Inflammatory macrophage (primary cell): ENCODE measurements around the gene ACSS1.
"Not testable (repeated sequence)": the region's sequence is repeated elsewhere in the genome, so short reads cannot be mapped to it uniquely, and the experiment has no call there.

ENCODE experiments used
- DNase-seq, 2 donors: peaks; one replicate each; pipeline ENCODE4 v3.0.0-alpha.2; 2020 to 2022

Gene ACSS1

GRCh38 chr20:25009218-25010145 is 48.5 kb downstream of the ACSS1 start:
- no peak for DNase-seq

GRCh38 chr20:25008388-25009217 is 49.3 kb downstream of the ACSS1 start:
- no peak for DNase-seq

DNA sequence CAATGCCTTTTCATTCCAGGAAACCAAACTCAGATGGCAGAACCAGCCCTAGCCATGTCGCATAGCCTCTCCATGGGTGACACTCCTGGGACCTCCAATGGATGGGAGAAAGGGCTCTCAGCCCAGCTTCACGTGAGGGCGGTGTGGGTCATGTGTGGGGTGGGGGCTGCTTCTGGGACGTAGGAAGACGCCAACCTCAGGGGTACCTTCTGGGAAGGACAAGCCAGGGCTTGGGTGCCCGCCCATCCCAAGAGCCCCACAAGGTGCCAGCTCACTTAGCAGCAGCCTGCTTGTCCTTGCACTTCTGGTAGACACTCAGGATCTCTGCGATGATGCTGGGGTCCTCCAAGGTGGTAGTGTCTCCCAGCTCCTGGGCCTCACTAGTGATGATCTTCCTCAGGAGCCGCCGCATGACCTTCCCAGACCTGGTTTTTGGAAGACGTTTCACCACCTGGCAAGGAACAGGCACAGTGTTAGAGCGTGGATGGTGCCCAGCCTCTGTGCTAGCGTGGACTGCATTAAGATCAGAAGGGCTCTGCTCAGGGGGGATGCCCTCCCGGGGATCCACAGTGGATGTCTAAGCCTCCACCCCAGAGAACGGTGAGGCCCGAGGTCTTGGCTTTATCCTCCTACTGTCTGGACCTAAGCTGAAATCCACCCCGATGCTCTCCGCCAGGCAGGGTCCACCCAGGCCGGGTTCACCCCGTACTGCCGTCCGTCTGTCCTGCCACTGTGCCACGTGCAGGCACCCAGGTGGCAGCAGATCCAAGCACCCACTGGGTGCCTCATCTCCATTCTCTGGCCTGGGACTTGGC is 50.2 kb downstream of the ACSS1 start:
- no peak for DNase-seq

- no peak for DNase-seq
Observed at GRCh38 chr20:25006431-25007167, 51.3 kb downstream of the ACSS1 start.

DNA sequence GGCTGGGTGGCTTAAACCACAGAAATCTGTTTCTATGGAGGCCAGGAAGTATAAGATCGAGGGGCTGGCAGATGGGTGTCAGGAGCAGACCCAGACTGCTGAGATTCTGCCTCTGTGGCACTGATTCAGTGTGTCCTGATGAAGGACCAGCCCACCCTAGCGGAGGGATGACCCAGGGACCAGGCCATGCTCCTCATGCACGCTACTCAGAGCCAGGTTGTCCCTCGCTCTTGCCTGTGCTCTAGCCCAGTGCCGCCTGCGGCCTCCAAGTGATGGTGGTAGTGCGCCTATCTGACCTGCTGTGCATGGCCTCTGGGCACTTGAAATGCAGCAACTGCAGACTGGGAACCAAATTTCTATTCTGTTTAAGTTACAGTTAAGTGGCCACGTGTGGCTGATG is 52.3 kb downstream of the ACSS1 start:
- no peak for DNase-seq

DNA sequence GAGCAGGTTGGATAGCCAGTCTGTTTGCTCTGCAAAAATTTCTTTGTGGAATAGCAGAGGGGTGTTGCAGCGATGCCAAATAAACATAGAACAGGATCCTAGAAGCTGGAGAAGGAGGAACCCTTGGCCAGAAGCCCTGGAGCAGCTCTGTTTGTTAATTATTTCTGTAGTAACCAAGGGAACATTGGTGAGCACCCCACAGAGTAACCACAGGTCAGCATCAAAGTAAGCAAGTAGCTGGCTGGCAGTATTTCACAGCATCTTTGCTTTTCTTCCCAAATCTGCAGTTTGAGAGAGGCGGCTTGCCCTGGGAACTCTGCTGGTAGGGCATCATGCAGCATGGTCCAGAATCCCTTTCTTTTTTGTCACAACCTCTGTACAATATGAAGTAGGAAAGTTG is 52.7 kb downstream of the ACSS1 start:
- no peak for DNase-seq

DNA sequence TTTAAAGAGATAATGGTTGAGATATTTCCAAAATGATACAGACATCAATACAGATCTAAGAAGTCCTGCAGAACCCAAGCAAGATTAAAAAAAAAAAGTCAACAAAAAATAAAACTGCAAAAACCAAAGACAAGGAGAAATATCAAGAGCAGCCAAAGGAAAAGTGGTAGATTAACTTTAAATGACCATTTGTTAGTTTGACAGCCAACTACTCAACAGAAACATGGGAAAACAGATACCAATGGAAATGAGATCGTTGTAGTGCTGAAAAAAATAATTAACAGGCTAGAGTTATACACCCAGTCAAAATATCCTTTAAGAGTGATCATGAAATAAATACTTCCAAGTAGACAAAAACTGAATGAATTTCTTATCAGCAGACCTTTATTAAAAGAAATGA is 54.9 kb downstream of the ACSS1 start:
- DNase-seq = no peak

DNA sequence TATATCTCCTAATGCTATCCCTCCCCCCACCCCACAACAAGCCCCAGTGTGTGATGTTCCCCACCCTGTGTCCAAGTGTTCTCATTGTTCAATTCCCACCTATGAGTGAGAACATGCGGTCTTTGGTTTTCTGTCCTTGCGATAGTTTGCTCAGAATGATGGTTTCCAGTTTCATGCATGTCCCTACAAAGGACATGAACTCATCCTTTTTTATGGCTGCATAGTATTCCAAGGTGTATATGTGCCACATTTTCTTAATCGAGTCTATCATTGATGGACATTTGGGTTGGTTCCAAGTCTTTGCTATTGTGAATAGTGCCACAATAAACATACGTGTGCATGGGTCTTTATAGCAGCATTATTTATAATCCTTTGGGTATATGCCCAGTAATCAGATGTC is 56.6 kb downstream of the ACSS1 start:
- DNase-seq = not testable (repeated sequence)

- DNase-seq = no peak
Observed at GRCh38 chr20:25000268-25000801, 57.6 kb downstream of the ACSS1 start.

- DNase-seq = no peak
Observed at GRCh38 chr20:24999568-24999967, 58.4 kb downstream of the ACSS1 start.

DNA sequence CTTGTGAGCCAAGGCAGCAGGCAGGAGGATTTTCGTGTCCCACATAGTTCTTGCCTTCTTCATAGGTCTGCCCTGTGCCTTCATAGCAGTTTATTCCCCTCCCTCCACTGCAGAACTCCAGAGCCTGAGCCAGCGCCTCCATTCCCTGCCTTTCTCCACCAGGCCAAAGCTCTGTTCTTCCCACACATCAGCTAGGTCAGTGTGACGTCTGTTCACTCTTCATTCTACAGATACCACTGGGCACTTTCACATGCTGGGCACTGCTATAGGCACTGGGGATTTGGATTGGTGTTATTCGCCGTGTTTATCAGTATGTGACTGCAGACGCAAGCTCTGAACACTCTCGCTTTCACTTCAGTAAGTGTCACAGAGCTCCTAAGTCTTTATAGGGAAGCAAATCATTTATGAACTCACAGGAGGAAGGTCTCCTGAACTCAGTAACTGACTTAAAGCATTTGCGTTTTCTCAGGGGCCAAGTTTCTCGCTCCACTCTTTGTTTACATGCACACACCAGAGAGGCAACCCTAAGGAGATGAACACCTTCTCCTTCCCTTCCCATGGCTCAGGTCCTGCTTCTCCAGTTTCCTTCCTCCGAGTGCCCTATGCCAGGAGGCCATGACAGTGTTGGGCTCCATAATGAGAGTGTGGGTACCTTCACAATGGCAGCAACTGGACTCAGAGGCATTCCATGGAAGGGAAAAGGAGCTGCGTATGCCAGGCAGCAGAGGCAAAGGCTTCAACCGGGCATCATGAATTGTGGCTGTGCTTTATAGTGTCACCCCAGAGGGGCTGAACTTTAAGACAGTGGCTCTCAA is 59.1 kb downstream of the ACSS1 start:
- DNase-seq = no peak

- DNase-seq = no peak
Observed at GRCh38 chr20:24998121-24998520, 59.8 kb downstream of the ACSS1 start.

DNA sequence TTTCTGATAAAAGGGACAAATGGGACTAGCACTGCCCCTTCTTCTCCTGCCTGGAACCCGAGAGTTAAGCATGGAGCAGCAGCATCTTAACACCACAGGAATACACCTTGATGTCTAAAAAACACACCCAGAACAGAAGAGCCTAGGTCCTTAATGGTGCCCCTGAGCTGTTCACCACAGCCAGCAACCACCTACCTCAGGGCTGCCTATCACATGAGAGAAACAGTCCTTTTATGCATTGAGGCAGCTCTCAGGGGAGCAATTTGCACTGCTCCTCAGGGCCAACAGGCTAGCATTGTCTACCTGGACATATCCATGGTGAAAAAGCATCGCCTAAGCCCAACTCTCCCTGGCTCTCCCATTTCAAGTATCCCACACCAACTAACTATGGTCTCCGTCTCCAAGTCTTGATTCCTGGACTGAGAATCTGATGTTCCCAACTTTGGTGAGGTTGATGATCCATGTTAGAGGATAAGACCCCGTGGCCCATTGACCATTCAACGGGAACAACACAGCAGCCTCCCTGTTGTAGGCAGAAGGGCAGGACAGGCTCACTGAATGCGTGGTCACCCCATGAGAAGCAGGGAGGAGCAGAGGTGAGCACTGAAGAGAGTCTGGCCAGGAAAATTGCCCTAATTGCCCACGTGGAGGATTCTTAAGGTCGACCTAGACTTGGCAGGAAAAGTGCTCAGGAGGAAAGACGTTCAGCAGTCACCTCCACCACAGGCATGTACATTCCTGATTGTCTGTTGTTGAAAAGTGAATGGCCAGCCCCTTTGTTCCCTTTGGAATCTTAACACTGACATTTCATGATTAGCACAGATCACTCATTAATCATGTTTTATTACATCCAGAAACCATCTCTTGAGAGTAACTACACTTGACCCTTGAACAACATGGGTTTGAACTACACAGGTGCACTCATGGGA is 61.2 kb downstream of the ACSS1 start:
- DNase-seq = no peak

- DNase-seq = no peak
Observed at GRCh38 chr20:24995741-24996448, 62.0 kb downstream of the ACSS1 start.

DNA sequence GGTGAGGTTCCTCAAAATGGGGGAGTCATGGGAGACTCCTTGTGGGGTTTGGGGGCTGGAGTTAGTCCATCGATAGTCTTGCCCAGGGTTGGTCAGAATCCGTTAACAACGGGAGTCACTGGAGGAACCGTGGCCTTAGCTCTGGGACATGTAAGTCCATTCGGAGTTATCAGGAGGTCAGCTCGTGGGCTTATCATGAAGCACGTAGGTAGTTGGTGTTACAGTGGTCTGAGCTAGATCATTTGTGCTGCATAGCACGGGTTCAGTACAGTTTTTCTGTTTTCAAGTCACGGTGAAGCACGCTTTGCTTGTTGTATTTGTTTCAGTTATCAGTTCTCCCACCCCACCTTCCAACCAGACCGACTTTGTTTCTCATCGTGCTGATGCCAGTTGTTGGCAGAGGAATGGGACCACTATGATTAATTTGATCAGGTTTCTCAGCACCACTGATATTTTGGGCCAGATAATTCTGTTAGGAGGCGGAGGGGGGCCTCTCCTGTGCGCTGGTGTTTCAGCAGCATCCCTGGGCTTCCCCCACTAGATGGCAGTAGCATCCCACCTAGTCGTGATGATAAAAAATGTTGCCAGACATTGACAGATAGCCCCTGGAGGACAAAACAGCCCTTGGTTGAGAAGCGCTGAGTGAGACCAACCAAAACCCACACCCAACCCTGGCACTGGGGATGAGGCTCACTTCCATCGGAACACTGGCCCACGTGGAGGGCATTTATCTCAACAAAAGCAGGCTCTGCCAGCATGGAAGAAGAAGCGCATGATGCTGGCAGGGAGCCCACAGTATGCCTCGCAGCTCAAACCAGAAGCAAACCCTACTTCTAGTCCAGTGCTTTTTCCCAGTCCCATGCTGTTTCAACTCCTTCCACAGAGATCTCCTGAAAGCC is 63.2 kb downstream of the ACSS1 start:
- peak; percentile 73 to 83 for DNase-seq

DNA sequence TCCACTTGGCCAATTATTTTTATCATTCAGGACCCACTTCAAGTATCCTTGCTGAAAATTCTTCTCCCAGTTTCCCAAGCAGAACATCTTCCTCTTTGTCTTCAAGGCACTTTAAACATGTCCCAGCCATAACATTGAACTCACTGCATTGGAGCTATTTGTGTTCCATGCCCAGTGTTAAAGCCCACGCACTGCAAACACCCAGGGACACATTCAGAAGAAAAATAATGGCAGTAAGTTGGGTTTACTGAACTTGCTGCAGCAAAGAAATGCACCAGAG is 63.8 kb downstream of the ACSS1 start:
- no peak for DNase-seq

DNA sequence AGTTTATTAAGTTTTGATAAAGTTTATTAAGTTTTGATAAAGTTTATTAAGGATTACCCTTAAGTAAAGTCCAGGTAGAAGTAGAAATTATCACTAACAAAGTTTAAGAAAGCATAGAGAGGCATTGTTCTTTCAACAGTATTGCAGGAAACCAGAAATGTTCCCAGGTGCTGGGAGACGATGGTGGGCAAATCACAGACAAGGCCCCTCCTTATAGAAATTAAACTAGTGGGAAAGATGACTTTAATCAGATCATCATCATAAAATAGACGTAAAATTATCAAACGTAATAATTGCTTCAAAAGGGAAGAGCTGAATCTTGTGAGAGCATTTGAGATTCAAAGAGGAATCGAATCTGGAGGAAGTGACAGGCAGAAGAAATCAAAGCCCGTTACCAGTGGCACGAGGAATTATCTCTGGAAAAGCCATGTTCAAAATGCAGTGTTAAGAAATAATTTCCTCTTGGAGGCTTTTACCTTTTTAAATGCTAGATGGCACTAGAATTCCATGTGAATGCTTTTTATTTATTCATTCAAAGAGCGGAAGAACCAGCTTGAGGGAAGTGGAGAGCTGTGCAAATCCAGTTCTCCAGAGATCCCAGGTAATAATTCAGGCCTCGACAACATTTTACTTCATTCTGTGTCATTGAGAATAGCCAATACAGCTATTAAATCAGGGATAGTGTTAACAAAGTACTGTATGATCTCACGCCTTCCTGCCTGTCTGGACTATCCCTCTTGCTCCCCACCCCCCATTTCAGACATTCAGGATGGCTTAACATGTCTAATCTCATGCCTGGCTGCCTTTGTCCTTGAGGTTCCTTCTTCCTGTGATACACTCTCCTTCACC is 64.4 kb downstream of the ACSS1 start:
- DNase-seq = peak; percentile 12 to 18
